Large intestine (tissue), 3 donors: ENCODE measurements around the gene CLPTM1. TPM values are rescaled to one million over a fixed set of nuclear protein-coding genes. Genes with fewer than 3 reads are reported as not detected.

Experiments used
- DNase-seq, 2 donors: peaks; one replicate each; pipeline versions ENCODE4 v3.0.0 to v3.0.0-alpha.2; 2013
- H3K27ac ChIP-seq: one replicate; pipeline ENCODE4 v1.5.1; 2013; ENCODE audit warnings: low read length
- H3K27me3 ChIP-seq: 2 replicates; pipeline ENCODE4 v1.6.1; 2013; ENCODE audit warnings: low read length; ENCODE audit not compliant: control insufficient read depth, insufficient read depth
- H3K36me3 ChIP-seq: 2 replicates; pipeline ENCODE4 v1.6.1; 2013; ENCODE audit warnings: low read length; ENCODE audit not compliant: control insufficient read depth, insufficient read depth
- H3K4me1 ChIP-seq: one replicate; pipeline ENCODE4 v1.6.1; 2013; ENCODE audit warnings: low read length; ENCODE audit not compliant: control insufficient read depth, insufficient read depth
- H3K4me3 ChIP-seq: one replicate; pipeline ENCODE4 v1.5.1; 2013; ENCODE audit warnings: low read length
- H3K9me3 ChIP-seq: one replicate; pipeline ENCODE4 v1.6.1; 2013; ENCODE audit warnings: mild to moderate bottlenecking, low read depth, low read length, moderate library complexity; ENCODE audit not compliant: control insufficient read depth
- WGBS: methylation state at CpG from one replicate; pipeline ENCODE4 v1.1.5; 2013; ENCODE audit warnings: low lambda C conversion rate; ENCODE audit not compliant: insufficient coverage; 5-methylcytosine and 5-hydroxymethylcytosine counted together
- polyA plus RNA-seq: library from polyadenylated mRNA; unstranded; fragments of 120-200 nt; gene quantifications from one replicate; pipeline ENCODE4 v1.2.1, GENCODE V29; 2013

The CLPTM1 gene
- polyA plus RNA-seq, 1 donor, result 91.6 TPM

DNA sequence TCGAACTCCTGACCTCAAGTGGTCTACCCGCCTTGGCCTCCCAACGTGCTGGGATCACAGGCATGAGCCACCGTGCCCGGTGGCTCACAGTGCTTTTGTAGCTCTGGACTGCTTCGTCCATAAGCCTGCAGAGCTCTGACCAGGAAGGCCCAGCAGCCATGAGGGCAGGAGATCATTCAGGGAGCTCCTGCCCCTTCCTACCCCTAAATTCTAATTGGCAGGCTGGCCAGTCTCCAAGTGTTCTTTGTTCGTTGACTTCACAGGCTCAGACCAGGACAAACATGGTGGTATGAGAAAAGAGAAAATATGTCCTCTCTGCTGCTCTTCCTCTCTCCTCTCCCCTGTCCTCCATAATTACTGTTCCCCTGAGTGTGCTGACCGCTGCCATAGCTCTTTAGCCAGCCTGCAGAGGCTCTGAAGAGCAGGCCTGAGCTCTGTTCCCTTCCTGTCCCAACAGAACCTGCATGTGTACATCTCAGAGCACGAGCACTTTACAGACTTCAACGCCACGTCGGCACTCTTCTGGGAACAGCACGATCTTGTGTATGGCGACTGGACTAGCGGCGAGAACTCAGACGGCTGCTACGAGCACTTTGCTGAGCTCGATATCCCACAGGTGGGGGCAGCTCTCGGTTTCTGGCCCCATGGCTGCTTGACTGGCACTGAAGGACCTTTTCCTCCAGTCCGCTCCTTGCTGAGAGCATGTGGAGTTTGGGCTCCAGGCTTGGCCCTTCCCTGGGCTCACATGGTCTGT is 19.0 kb downstream of the CLPTM1 start:
- WGBS, result no CpG with 5 or more reads among the region's 21 CpGs
- H3K4me1 ChIP-seq, result no peaks in the 10 kb centered on the region
- no peak for DNase-seq
- H3K36me3 ChIP-seq, result peaks cover 68% of the 10 kb centered on the region
- H3K9me3 ChIP-seq, result no peaks in the 10 kb centered on the region
- no peak overlapping the region for H3K27ac ChIP-seq
- H3K27me3 ChIP-seq, result no peaks in the 10 kb centered on the region
- no peak overlapping the region for H3K4me3 ChIP-seq

DNA sequence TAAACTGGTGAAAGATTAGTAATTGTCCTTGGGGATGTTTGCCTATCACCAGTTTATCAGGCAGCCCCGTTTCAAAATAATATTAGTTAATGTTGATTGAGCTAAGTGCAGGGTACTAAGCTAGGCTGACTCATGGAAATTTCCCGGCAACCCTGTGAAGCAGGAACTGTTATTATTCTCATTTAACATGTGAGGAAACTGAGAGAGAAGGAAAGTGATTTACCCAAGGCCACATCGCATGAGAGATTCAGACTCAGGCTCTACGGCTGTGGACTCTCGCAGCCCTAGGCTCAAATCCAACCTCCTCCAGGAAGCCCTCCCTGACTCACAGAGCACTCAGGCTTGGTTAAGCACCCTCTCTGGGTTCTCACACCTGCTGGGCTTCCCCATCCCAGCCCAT is 19.7 kb downstream of the CLPTM1 start:
- Histone ChIP-seq H3K36me3 (peaks cover 72% of the 10 kb centered on the region), H3K9me3 (no peaks in the 10 kb centered on the region), H3K4me1 (no peaks in the 10 kb centered on the region), H3K27ac (no peak overlapping the region), H3K4me3 (no peak overlapping the region), H3K27me3 (no peaks in the 10 kb centered on the region)
- no peak for DNase-seq
- WGBS, result no CpG with 5 or more reads among the region's 5 CpGs

- H3K4me3 ChIP-seq, result no peak overlapping the region
- DNase-seq, result no peak
- 93% methylated on average over 3 of the region's 4 CpGs for WGBS
- H3K27ac ChIP-seq, result no peak overlapping the region
- H3K9me3 ChIP-seq, result no peaks in the 10 kb centered on the region
- no peaks in the 10 kb centered on the region for H3K4me1 ChIP-seq
- H3K36me3 ChIP-seq, result peaks cover 74% of the 10 kb centered on the region
- no peaks in the 10 kb centered on the region for H3K27me3 ChIP-seq
Observed at GRCh38 chr19:44975444-44975843, 20.3 kb downstream of the CLPTM1 start.

DNA sequence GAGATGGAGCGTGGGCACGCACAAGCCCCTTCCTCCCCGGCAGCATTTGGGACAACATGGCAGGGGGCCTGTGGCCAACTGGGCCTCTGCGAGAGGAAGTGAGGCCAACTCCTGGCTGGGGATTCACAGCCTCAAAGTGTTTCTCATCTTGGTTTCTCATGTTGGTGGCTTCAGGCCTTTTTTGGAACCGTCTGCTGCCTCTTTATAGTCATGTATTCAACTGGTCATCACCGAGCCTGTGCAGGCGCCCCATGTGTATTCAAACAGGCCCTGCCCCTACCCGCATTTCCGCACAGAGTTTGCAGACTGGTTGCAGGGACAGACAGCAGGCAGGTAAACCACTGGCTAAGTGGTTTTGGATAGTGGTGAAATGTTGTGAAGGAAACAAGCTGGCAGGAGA is 28.8 kb downstream of the CLPTM1 start:
- no peaks in the 10 kb centered on the region for H3K9me3 ChIP-seq
- H3K36me3 ChIP-seq, result peaks cover 79% of the 10 kb centered on the region
- DNase-seq, result no peak
- no peak overlapping the region for H3K27ac ChIP-seq
- H3K4me1 ChIP-seq, result no peaks in the 10 kb centered on the region
- WGBS, result no CpG with 5 or more reads among the region's 9 CpGs
- no peaks in the 10 kb centered on the region for H3K27me3 ChIP-seq
- H3K4me3 ChIP-seq, result no peak overlapping the region

DNA sequence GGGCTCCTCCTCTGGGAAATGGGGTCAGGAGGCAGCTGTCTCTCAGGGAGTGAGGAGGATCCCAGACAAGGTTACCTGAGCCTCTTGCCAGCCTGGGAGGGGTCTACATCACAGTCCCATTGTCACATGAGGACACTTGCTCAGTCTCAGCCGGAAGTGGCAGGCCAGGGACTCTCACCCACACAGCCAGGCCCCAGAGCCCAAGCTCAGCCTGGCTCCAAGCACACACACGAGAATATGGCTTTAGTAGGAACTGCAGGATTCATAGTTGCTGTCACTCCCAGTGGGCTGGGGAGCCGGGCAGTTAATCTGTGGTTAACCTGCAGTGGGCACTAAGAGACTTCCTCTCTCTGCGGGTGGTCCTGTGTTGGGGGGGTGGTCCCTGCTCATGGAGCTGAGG is 30.3 kb downstream of the CLPTM1 start:
- no peak for DNase-seq
- H3K36me3 ChIP-seq, result peaks cover 82% of the 10 kb centered on the region
- WGBS, result no CpG with 5 or more reads among the region's 4 CpGs
- no peaks in the 10 kb centered on the region for H3K9me3 ChIP-seq
- H3K27me3 ChIP-seq, result no peaks in the 10 kb centered on the region
- H3K4me1 ChIP-seq, result no peaks in the 10 kb centered on the region
- no peak overlapping the region for H3K27ac ChIP-seq
- H3K4me3 ChIP-seq, result no peak overlapping the region

DNA sequence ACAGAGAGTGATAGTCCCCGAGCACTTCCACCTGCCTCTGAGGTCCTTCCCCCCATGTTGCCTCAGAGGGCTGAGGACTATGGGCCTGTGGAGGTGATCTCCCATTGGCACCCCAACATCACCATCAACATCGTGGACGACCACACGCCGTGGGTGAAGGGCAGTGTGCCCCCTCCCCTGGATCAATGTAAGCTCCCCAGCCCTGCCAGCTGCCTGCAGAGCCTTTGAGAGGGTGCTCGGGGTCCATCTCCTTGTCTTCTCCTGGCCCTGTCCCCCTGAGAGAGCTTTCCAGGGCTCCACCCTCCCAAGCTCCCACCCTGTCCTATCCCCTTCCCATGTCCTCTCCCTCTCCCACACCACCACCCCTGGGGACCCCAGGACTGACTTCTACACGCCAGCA is 31.2 kb downstream of the CLPTM1 start:
- no peak overlapping the region for H3K4me3 ChIP-seq
- DNase-seq, result no peak
- no peaks in the 10 kb centered on the region for H3K9me3 ChIP-seq
- no CpG with 5 or more reads among the region's 7 CpGs for WGBS
- no peaks in the 10 kb centered on the region for H3K27me3 ChIP-seq
- no peaks in the 10 kb centered on the region for H3K4me1 ChIP-seq
- H3K36me3 ChIP-seq, result peaks cover 87% of the 10 kb centered on the region
- no peak overlapping the region for H3K27ac ChIP-seq

- Histone ChIP-seq H3K36me3 (peaks cover 90% of the 10 kb centered on the region), H3K9me3 (no peaks in the 10 kb centered on the region)
Observed at GRCh38 chr19:44987148-44987675, 32.0 kb downstream of the CLPTM1 start.

GRCh38 chr19:44988273-44988672 is 33.1 kb downstream of the CLPTM1 start:
- DNase-seq, result no peak
- H3K27me3 ChIP-seq, result no peaks in the 10 kb centered on the region
- no CpG with 5 or more reads among the region's 9 CpGs for WGBS

More at GRCh38 chr19:44987148-44987675, 32.0 kb downstream of the CLPTM1 start:
- no peak overlapping the region for H3K27ac ChIP-seq
- DNase-seq, result no peak
- no peaks in the 10 kb centered on the region for H3K27me3 ChIP-seq
- WGBS, result no CpG with 5 or more reads among the region's 20 CpGs
- H3K4me3 ChIP-seq, result no peak overlapping the region
- H3K4me1 ChIP-seq, result no peaks in the 10 kb centered on the region

DNA sequence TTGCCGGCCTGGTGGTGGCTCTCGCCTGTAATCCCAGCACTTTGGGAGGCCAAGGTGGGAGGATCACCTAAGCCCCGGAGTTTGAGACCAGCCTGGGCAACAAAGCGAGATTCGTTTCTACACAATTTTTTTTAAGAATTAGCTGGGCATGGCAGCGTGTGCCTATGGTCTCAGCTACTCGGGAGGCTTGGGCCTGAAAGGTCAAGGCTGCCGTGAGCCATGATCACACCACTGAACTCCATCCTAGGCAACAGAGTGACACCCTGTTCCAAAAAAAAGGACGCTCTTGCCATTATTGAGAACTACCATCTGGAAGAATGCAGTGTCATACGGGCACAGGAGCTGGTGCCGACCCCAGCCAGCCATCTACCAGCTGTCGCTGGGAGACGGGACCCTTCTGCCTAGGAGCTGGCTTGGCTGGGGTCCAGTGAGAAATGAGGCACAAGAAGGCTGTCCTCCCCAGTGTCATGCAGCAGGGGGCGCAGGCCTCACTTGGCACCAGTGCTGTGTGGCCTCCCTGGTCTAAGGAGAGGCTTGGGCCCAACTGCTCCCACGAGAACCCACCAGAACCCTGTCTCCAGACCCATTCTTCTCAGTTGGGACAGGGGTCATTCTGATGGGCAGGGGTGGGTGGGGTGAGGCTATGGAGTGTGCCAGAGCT is 33.8 kb downstream of the CLPTM1 start:
- Histone ChIP-seq H3K36me3 (peaks cover 91% of the 10 kb centered on the region), H3K27ac (no peak overlapping the region), H3K27me3 (no peaks in the 10 kb centered on the region), H3K4me1 (no peaks in the 10 kb centered on the region), H3K4me3 (no peak overlapping the region), H3K9me3 (no peaks in the 10 kb centered on the region)
- peak in 1 of 2 donors; percentile 20 for DNase-seq
- WGBS, result no CpG with 5 or more reads among the region's 15 CpGs

More at GRCh38 chr19:44988273-44988672, 33.1 kb downstream of the CLPTM1 start:
- peaks cover 89% of the 10 kb centered on the region for H3K36me3 ChIP-seq
- H3K4me1 ChIP-seq, result no peaks in the 10 kb centered on the region
- H3K27ac ChIP-seq, result no peak overlapping the region
- no peaks in the 10 kb centered on the region for H3K9me3 ChIP-seq
- no peak overlapping the region for H3K4me3 ChIP-seq

DNA sequence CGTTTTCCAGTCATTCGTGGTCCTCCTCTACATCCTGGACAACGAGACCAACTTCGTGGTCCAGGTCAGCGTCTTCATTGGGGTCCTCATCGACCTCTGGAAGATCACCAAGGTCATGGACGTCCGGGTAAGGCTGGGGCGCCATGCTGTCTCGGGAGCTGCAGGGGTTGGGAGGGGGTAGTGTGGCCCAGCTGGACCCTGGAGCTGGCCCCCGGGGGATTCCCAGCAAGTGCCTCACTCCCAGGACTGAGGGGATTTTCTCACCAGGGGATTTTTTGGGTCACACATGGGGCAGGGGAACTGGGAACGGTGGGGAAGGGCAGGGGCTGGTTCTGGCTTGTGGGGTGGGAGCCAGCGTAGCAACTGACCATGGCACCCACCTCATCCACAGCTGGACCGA is 35.3 kb downstream of the CLPTM1 start:
- Histone ChIP-seq H3K27ac (no peak overlapping the region), H3K36me3 (peaks cover 78% of the 10 kb centered on the region), H3K27me3 (no peaks in the 10 kb centered on the region), H3K4me3 (no peak overlapping the region), H3K4me1 (no peaks in the 10 kb centered on the region), H3K9me3 (no peaks in the 10 kb centered on the region)
- DNase-seq, result no peak
- no CpG with 5 or more reads among the region's 14 CpGs for whole genome bisulfite sequencing
